Measurements from ENCODE around the gene TRPM4.

TRPM4 gene

DNA sequence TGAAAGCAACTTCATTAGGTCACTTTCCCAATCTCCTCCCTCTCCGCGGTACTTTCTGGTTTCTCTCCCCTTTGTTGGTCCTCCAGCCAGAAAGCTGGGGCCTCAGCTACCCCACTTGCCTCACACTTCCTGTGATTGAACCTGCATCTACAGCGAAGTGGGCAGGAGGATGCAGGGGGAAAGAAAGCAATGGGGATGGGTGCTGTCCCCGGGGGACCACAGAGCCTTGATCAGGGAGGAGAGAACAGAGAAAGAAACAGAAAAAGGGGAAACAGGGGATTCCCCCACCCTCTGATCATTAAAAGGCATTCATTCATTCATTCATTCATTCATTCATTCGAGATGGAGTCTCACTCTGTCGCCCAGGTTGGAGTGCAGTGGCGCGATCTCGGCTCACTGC lies 74.2 kb downstream of the TRPM4 start:
- H4K20me1 ChIP-seq (ENCODE audit: insufficient read depth, low read length): no peaks in the 10 kb centered on the region
- H3K9ac ChIP-seq (ENCODE audit: low read length): no peak overlapping the region
- no peak overlapping the region for H3K4me2 ChIP-seq (ENCODE audit: low read depth, low read length)
- H3F3A ChIP-seq (ENCODE audit: insufficient read depth, low read length): no peaks in the 10 kb centered on the region
- no peak overlapping the region for H3K27ac ChIP-seq (ENCODE audit: low read length)
- no peaks in the 10 kb centered on the region for H3K9me2 ChIP-seq (replicated peaks; ENCODE audit: insufficient read depth, low read length)
- H3K9me3 ChIP-seq (replicated peaks; ENCODE audit: insufficient read depth, low read length): no peaks in the 10 kb centered on the region
- DNase-seq: no peak
- peaks cover 33% of the 10 kb centered on the region for H3K27me3 ChIP-seq (replicated peaks; ENCODE audit: insufficient read depth, low read length)
- H3K4me3 ChIP-seq (ENCODE audit: low read length): no peak overlapping the region
- TF ChIP-seq, protein P1, sequence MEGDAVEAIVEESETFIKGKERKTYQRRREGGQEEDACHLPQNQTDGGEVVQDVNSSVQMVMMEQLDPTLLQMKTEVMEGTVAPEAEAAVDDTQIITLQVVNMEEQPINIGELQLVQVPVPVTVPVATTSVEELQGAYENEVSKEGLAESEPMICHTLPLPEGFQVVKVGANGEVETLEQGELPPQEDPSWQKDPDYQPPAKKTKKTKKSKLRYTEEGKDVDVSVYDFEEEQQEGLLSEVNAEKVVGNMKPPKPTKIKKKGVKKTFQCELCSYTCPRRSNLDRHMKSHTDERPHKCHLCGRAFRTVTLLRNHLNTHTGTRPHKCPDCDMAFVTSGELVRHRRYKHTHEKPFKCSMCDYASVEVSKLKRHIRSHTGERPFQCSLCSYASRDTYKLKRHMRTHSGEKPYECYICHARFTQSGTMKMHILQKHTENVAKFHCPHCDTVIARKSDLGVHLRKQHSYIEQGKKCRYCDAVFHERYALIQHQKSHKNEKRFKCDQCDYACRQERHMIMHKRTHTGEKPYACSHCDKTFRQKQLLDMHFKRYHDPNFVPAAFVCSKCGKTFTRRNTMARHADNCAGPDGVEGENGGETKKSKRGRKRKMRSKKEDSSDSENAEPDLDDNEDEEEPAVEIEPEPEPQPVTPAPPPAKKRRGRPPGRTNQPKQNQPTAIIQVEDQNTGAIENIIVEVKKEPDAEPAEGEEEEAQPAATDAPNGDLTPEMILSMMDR (IDR thresholded peaks at IDR 0.05; ENCODE audit: low read length): no peak
- TF ChIP-seq EZH2 (optimal IDR thresholded peaks at IDR 0.05; ENCODE audit: low read depth, low read length) (no peak), EZH2phosphoT487 (IDR thresholded peaks at IDR 0.05; ENCODE audit: low read length) (no peak)
- no peak overlapping the region for H2AFZ ChIP-seq (ENCODE audit: low read length)
- H3K4me1 ChIP-seq (ENCODE audit: low read length): peaks cover 5% of the 10 kb centered on the region; the same call in 1 of the 2 replicates
- H3K36me3 ChIP-seq (replicated peaks; ENCODE audit: insufficient read depth, low read length): no peaks in the 10 kb centered on the region
- no peaks in the 10 kb centered on the region for H3K79me2 ChIP-seq (ENCODE audit: low read length)

DNA sequence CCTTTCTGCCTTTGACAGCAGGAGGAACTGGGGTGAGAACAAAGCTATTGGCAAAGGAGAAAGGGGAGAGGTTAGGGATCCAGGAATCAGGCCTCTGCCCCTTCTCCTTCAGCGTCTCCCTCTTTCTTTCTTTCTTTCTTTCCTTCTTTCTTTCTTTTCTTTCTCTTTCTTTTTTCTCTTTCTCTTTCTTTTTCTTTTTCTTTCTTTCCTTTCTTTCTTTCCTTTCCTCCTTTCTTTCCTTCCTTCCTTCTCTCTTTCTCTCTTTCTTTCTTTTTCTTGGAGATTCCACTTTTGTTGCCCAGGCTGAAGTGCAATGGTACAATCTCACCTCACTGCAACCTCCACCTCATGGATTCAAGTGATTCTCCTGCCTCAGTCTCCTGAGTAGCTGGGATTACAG lies 75.6 kb downstream of the TRPM4 start:
- no peaks in the 10 kb centered on the region for H3K36me3 ChIP-seq (replicated peaks; ENCODE audit: insufficient read depth, low read length)

DNA sequence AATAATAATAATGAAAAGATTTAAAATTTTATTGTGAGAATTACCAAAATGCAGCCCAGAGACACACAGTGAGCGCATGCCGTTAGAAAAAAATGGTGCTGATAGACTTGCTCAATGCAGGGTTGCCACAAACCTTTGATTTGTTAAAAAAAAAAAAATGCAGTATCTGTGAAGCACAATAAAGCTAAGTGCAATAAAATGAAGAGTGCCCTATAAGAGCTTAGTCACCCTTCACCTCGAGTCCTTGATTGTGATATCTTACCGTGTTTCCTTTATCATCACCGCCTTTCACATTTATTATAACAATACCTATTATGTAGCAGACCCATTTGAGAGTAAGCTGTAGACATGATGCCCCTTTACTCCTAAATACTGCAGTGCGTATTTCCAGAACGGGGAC lies 84.2 kb downstream of the TRPM4 start:
- Histone ChIP-seq H3K9me2 (replicated peaks; ENCODE audit: insufficient read depth, low read length) (no peaks in the 10 kb centered on the region), H3K9ac (ENCODE audit: low read length) (no peak overlapping the region), H3K4me2 (ENCODE audit: low read depth, low read length) (no peak overlapping the region), H2AFZ (ENCODE audit: low read length) (no peak overlapping the region), H3K9me3 (replicated peaks; ENCODE audit: insufficient read depth, low read length) (no peaks in the 10 kb centered on the region), H4K20me1 (ENCODE audit: insufficient read depth, low read length) (no peaks in the 10 kb centered on the region), H3K79me2 (ENCODE audit: low read length) (no peaks in the 10 kb centered on the region), H3K4me1 (ENCODE audit: low read length) (no peaks in the 10 kb centered on the region), H3F3A (ENCODE audit: insufficient read depth, low read length) (no peaks in the 10 kb centered on the region), H3K4me3 (ENCODE audit: low read length) (no peak overlapping the region), H3K36me3 (replicated peaks; ENCODE audit: insufficient read depth, low read length) (no peaks in the 10 kb centered on the region), H3K27ac (ENCODE audit: low read length) (no peak overlapping the region), H3K27me3 (replicated peaks; ENCODE audit: insufficient read depth, low read length) (peaks cover 25% of the 10 kb centered on the region)
- DNase-seq: no peak
- TF ChIP-seq, protein P1 (IDR thresholded peaks at IDR 0.05; ENCODE audit: low read length): no peak
- TF ChIP-seq EZH2phosphoT487 (IDR thresholded peaks at IDR 0.05; ENCODE audit: low read length) (no peak), EZH2 (optimal IDR thresholded peaks at IDR 0.05; ENCODE audit: low read depth, low read length) (no peak)

More for the DNA sequence above, 75.6 kb downstream of the TRPM4 start:
- peaks cover 5% of the 10 kb centered on the region; the same call in 1 of the 2 replicates for H3K4me1 ChIP-seq (ENCODE audit: low read length)
- H4K20me1 ChIP-seq (ENCODE audit: insufficient read depth, low read length): no peaks in the 10 kb centered on the region
- no peak overlapping the region for H2AFZ ChIP-seq (ENCODE audit: low read length)
- H3K4me3 ChIP-seq (ENCODE audit: low read length): no peak overlapping the region
- H3K79me2 ChIP-seq (ENCODE audit: low read length): no peaks in the 10 kb centered on the region
- H3K9me2 ChIP-seq (replicated peaks; ENCODE audit: insufficient read depth, low read length): no peaks in the 10 kb centered on the region
- H3K27me3 ChIP-seq (replicated peaks; ENCODE audit: insufficient read depth, low read length): peaks cover 26% of the 10 kb centered on the region
- TF ChIP-seq, protein P1 (IDR thresholded peaks at IDR 0.05; ENCODE audit: low read length): no peak
- no peak for TF ChIP-seq EZH2 (optimal IDR thresholded peaks at IDR 0.05; ENCODE audit: low read depth, low read length)
- TF ChIP-seq EZH2phosphoT487 (IDR thresholded peaks at IDR 0.05; ENCODE audit: low read length): no peak
- H3K9ac ChIP-seq (ENCODE audit: low read length): no peak overlapping the region
- no peak overlapping the region for H3K27ac ChIP-seq (ENCODE audit: low read length)
- no peak overlapping the region for H3K4me2 ChIP-seq (ENCODE audit: low read depth, low read length)
- DNase-seq: no peak
- no peaks in the 10 kb centered on the region for H3K9me3 ChIP-seq (replicated peaks; ENCODE audit: insufficient read depth, low read length)
- H3F3A ChIP-seq (ENCODE audit: insufficient read depth, low read length): no peaks in the 10 kb centered on the region

Data from MM.1S (cell line).